GM12872 (cell line): Measurements from ENCODE around the gene PCDH9.

Experiments
- TF ChIP-seq, protein P1 (sequence below): IDR thresholded peaks from 3 replicates; pipeline ENCODE4 v1.5.1; 2011; ENCODE audit warnings: low read depth, mild to moderate bottlenecking, low read length, moderate library complexity; ENCODE audit not compliant: insufficient read depth

PCDH9 gene

DNA sequence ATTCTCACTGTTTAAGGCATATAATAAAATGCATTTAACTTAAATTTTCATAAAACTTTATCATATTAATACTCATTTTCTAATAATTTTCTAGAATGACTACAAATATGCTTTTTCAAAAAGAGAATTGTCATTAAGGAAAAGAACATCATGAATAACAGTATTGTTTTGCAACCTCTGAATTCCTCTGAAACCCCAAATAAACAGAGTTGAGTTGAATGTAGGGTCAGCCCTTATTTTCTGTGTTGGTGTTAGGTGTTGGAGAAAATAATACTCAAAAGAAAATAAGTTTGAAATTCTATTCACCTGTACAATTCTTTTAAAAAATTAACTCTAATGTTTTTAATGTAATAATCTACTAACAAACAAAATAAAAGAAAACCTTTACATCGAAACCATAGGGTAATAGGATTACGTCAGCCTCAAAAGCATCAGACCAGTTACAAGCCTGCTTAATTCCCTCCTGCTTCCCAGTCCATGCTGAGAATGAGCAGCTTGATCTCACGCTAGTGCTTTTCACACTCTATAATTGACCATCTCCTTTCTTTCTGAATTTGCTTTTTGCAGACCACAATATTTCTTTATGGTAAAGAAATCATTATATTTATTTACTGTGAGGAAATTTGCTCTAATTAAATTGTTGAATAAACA lies 160.9 kb downstream of the PCDH9 start:
- TF ChIP-seq, protein P1, sequence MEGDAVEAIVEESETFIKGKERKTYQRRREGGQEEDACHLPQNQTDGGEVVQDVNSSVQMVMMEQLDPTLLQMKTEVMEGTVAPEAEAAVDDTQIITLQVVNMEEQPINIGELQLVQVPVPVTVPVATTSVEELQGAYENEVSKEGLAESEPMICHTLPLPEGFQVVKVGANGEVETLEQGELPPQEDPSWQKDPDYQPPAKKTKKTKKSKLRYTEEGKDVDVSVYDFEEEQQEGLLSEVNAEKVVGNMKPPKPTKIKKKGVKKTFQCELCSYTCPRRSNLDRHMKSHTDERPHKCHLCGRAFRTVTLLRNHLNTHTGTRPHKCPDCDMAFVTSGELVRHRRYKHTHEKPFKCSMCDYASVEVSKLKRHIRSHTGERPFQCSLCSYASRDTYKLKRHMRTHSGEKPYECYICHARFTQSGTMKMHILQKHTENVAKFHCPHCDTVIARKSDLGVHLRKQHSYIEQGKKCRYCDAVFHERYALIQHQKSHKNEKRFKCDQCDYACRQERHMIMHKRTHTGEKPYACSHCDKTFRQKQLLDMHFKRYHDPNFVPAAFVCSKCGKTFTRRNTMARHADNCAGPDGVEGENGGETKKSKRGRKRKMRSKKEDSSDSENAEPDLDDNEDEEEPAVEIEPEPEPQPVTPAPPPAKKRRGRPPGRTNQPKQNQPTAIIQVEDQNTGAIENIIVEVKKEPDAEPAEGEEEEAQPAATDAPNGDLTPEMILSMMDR, result no peak

DNA sequence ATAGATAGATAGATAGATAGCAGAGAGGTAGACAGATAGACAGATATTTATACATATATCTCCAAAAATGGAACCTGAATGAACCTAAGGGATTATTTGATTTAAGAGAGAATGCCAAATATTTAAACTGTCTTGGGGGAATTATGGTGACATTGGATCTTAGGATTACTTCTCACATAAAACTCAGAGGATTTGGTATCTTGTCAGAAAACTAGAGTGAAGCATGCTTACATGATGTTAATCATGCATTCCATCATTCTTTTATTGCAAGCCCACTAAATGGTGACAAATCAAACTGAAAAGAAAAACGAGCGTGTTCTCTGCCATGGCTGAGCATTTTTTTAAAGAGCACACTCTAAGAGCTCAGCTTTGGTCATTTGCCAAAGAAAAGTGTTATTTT lies 165.2 kb downstream of the PCDH9 start:
- TF ChIP-seq, protein P1, result no peak

- TF ChIP-seq, protein P1, result no peak
Measured at GRCh38 chr13:67063036-67063435, 167.1 kb downstream of the PCDH9 start.

- TF ChIP-seq, protein P1, result no peak
Measured at GRCh38 chr13:67062160-67062559, 168.0 kb downstream of the PCDH9 start.

GRCh38 chr13:67061750-67062149 lies 168.4 kb downstream of the PCDH9 start:
- TF ChIP-seq, protein P1, result no peak

DNA sequence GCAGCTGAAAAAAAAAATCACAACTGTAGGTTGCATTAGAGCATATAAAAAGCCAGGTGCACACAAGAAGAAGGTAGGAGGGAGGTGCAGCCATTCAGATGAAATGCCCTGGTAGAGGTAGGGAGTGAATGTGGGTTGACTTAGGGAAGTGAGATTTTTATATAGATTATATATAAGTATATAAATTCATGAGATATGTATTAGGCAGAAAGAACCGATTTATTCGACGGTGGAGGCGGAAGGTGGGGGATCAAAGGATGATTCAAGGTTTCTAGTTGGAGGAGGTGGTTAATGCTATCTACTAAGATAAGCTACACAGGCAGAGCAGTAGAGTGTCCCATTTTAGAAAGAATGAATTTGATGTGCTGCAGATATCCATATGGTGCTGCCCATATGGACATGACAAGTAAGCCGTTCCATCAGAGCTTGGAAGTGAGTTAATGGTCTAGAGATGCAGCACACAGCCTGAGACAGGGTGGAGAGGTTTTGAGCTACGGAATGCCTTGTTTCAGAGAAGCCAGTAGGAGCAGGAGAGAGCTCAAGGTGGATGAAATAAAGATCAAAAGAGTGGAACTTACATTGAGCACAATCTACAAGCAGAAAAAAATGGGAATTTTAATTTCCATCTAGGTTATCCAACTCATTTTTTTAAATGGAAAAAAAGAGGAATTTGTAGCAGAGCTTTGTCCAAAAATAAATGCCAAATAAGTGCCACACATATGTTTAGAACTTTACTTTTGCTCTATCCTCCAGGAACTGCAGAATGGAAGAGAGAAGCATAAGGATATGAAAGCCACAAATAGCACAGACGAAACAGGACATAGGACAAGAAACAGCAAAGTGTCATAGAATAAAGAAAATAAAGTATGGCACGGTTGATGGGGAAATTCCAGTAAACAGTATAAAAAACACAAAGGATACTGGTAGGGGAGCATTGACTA lies 177.3 kb downstream of the PCDH9 start:
- TF ChIP-seq, protein P1, result no peak

DNA sequence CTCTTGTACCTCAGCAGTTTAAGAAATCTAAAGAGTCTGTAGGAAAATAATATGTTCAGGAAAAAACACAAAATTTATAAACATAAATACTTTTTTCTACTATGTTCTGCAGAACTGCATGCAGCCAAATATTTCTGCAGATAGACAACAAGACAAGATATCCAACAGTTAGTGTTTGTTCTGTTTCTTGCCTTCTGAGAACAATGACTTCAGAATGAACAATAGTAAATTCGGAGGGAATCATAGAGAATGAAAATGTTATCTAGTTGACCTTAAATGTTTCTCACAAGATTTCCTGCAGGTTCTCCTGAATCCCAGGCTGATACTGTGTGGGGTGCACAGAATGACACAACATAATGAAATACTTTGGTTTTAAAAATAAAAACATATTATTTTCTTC lies 180.4 kb downstream of the PCDH9 start:
- TF ChIP-seq, protein P1, result no peak
